Hindlimb muscle (tissue), 1 donor: ENCODE data around the gene FYB1. TPM values are rescaled to one million over a fixed set of nuclear protein-coding genes. Genes with fewer than 3 reads are reported as not detected.

ENCODE experiments used
- DNase-seq: peaks from one replicate; pipeline ENCODE4 v3.0.0-alpha.2; 2013
- polyA plus RNA-seq: library from polyadenylated mRNA; unstranded; fragments of 120-200 nt; gene quantifications from one replicate; pipeline ENCODE4 v1.2.1, GENCODE V29; 2013; ENCODE audit not compliant: insufficient read length

Gene FYB1
- polyA plus RNA-seq, 1 donor = 3.8 TPM

GRCh38 chr5:39158786-39159185 is 60.6 kb downstream of the FYB1 start:
- DNase-seq = no peak

GRCh38 chr5:39158127-39158593 is 61.2 kb downstream of the FYB1 start:
- no peak for DNase-seq

GRCh38 chr5:39157701-39158100 is 61.7 kb downstream of the FYB1 start:
- DNase-seq = no peak

GRCh38 chr5:39156082-39156481 is 63.3 kb downstream of the FYB1 start:
- DNase-seq = no peak

- no peak for DNase-seq
Measured at GRCh38 chr5:39151745-39152144, 67.6 kb downstream of the FYB1 start.

- no peak for DNase-seq
Measured at GRCh38 chr5:39149966-39150365, 69.4 kb downstream of the FYB1 start.

GRCh38 chr5:39148983-39149534 is 70.3 kb downstream of the FYB1 start:
- DNase-seq = peak; percentile 15

GRCh38 chr5:39146831-39147540 is 72.4 kb downstream of the FYB1 start:
- no peak for DNase-seq

GRCh38 chr5:39143151-39143860 is 76.1 kb downstream of the FYB1 start:
- no peak for DNase-seq

- no peak for DNase-seq
Measured at GRCh38 chr5:39140558-39141168, 78.7 kb downstream of the FYB1 start.

GRCh38 chr5:39138892-39139291 is 80.5 kb downstream of the FYB1 start:
- no peak for DNase-seq

- DNase-seq = no peak
Measured at GRCh38 chr5:39137819-39138451, 81.4 kb downstream of the FYB1 start.

- no peak for DNase-seq
Measured at GRCh38 chr5:39137391-39137790, 82.0 kb downstream of the FYB1 start.

- no peak for DNase-seq
Measured at GRCh38 chr5:39132792-39133191, 86.6 kb downstream of the FYB1 start.

GRCh38 chr5:39132128-39132447 is 87.3 kb downstream of the FYB1 start:
- no peak for DNase-seq

- no peak for DNase-seq
Measured at GRCh38 chr5:39131210-39132127, 87.9 kb downstream of the FYB1 start.

- DNase-seq = no peak
Measured at GRCh38 chr5:39130716-39131115, 88.6 kb downstream of the FYB1 start.

GRCh38 chr5:39121922-39122321 is 97.4 kb downstream of the FYB1 start:
- DNase-seq = no peak

- DNase-seq = no peak
Measured at GRCh38 chr5:39121315-39121714, 98.0 kb downstream of the FYB1 start.

- DNase-seq = no peak
Measured at GRCh38 chr5:39120052-39120420, 99.3 kb downstream of the FYB1 start.

- no peak for DNase-seq
Measured at GRCh38 chr5:39119404-39120051, 99.8 kb downstream of the FYB1 start.
